IMR-90 (cell line): Measurements from ENCODE around the gene TMEM184B. TPM values are rescaled to one million over a fixed set of nuclear protein-coding genes. Genes with fewer than 3 reads are reported as not detected.

Source experiments
- ATAC-seq: fragments of 200-7000 bp; cut with Tn5 transposase; 2 replicates; pipeline ENCODE4 v1.9.1; 2020; ENCODE audit warnings: low read depth, mild to moderate bottlenecking, moderate library complexity
- BruUV-seq: library from RNA; stranded (reverse); fragments of 400-500 nt; replicated peaks from 2 replicates; lab custom pipeline; 2021; lab: Mats Ljungman, UMichigan
- CTCF ChIA-PET: fragments of 300-600 bp; formaldehyde crosslinking; extraction: SDS; loops from one replicate; lab custom pipeline; 2021; ENCODE audit warnings: antibody characterized with exemption; lab: Yijun Ruan, JAX
- POLR2A ChIA-PET: fragments of 300-600 bp; sonication (Branson Sonifier 250); formaldehyde crosslinking; loops from one replicate; lab custom pipeline; 2022; ENCODE audit warnings: antibody characterized with exemption; ENCODE audit not compliant: unreplicated experiment; lab: Charles Lee
- DNase-seq: peaks from one replicate; pipeline ENCODE4 v3.0.0; 2013
- H2AFZ ChIP-seq: replicated peaks from 2 replicates; pipeline ENCODE3; 2013; ENCODE audit warnings: low read length, mild to moderate bottlenecking; ENCODE audit not compliant: poor library complexity
- H2AK5ac ChIP-seq: 2 replicates; pipeline ENCODE4 v1.6.1; 2013; ENCODE audit warnings: low read depth, low read length, inconsistent platforms
- H2AK9ac ChIP-seq: replicated peaks from 2 replicates; pipeline ENCODE3; 2013; ENCODE audit warnings: mild to moderate bottlenecking, low read depth, low read length, moderate library complexity; ENCODE audit not compliant: poor library complexity
- H2BK120ac ChIP-seq: 2 replicates; pipeline ENCODE4 v1.6.1; 2013; ENCODE audit warnings: low read depth, low read length, inconsistent platforms
- H2BK15ac ChIP-seq: 3 replicates; pipeline ENCODE4 v1.6.1; 2013; ENCODE audit warnings: low read depth, low read length, inconsistent platforms
- H2BK20ac ChIP-seq: 2 replicates; pipeline ENCODE4 v1.6.1; 2013; ENCODE audit warnings: low read depth, mild to moderate bottlenecking, inconsistent platforms, low read length, moderate library complexity
- H2BK5ac ChIP-seq: 2 replicates; pipeline ENCODE4 v1.6.1; 2013; ENCODE audit warnings: mild to moderate bottlenecking, low read depth, low read length, inconsistent platforms; ENCODE audit not compliant: poor library complexity, severe bottlenecking
- H3K14ac ChIP-seq: replicated peaks from 2 replicates; pipeline ENCODE4 v1.6.1; 2013; ENCODE audit warnings: low read depth, low read length, inconsistent platforms
- H3K18ac ChIP-seq: 2 replicates; pipeline ENCODE4 v1.6.1; 2013; ENCODE audit warnings: low read depth, low read length, control low read depth
- H3K23ac ChIP-seq: 2 replicates; pipeline ENCODE4 v1.6.1; 2013; ENCODE audit warnings: low read depth, low read length, inconsistent platforms
- H3K27ac ChIP-seq: 2 replicates; pipeline ENCODE4 v1.5.1; 2013; ENCODE audit warnings: mild to moderate bottlenecking, control low read depth, low read length; ENCODE audit not compliant: insufficient read depth
- H3K27me3 ChIP-seq: 2 replicates; pipeline ENCODE4 v1.6.1; 2013; ENCODE audit warnings: low read length; ENCODE audit not compliant: control insufficient read depth, insufficient read depth
- H3K36me3 ChIP-seq: 2 replicates; pipeline ENCODE4 v1.6.1; 2013; ENCODE audit warnings: low read length, mixed read lengths; ENCODE audit not compliant: control insufficient read depth, insufficient read depth
- H3K4ac ChIP-seq: 2 replicates; pipeline ENCODE4 v1.6.1; 2013; ENCODE audit warnings: low read depth, low read length, inconsistent platforms
- H3K4me1 ChIP-seq: 2 replicates; pipeline ENCODE4 v1.6.1; 2013; ENCODE audit warnings: low read length, mixed read lengths; ENCODE audit not compliant: control insufficient read depth, insufficient read depth
- H3K4me2 ChIP-seq: 2 replicates; pipeline ENCODE4 v1.6.1; 2013; ENCODE audit warnings: low read depth, mild to moderate bottlenecking, control low read depth, low read length, moderate library complexity
- H3K4me3 ChIP-seq: 2 replicates; pipeline ENCODE4 v1.5.1; 2013; ENCODE audit warnings: low read depth, mild to moderate bottlenecking, control low read depth, low read length, moderate library complexity; ENCODE audit not compliant: insufficient read depth
- H3K56ac ChIP-seq: 2 replicates; pipeline ENCODE4 v1.6.1; 2013; ENCODE audit warnings: low read length, inconsistent platforms; ENCODE audit not compliant: insufficient read depth; ENCODE audit errors: extremely low read depth
- H3K79me1 ChIP-seq, 2 experiments: 2 replicates each; pipeline ENCODE4 v1.6.1; 2013; ENCODE audit warnings: low read length in 2 of 2, inconsistent platforms in 1 of 2, low read depth in 1 of 2
- H3K9ac ChIP-seq: 2 replicates; pipeline ENCODE4 v1.6.1; 2013; ENCODE audit warnings: low read depth, low read length, control low read depth
- H3K9me1 ChIP-seq: 2 replicates; pipeline ENCODE4 v1.6.1; 2013; ENCODE audit warnings: low read length, inconsistent platforms; ENCODE audit not compliant: insufficient read depth
- H3K9me3 ChIP-seq: 2 replicates; pipeline ENCODE4 v1.6.1; 2013; ENCODE audit warnings: low read length; ENCODE audit not compliant: control insufficient read depth, insufficient read depth
- H4K20me1 ChIP-seq: 2 replicates; pipeline ENCODE4 v1.6.1; 2013; ENCODE audit warnings: low read length, inconsistent platforms; ENCODE audit not compliant: insufficient read depth
- H4K5ac ChIP-seq: 2 replicates; pipeline ENCODE4 v1.6.1; 2013; ENCODE audit warnings: mild to moderate bottlenecking, low read depth, low read length, control low read depth
- H4K8ac ChIP-seq, 2 experiments: 2 replicates each; pipeline ENCODE4 v1.6.1; 2013; ENCODE audit warnings: low read depth in 2 of 2, low read length in 2 of 2, control low read depth in 1 of 2, inconsistent platforms in 1 of 2
- H4K91ac ChIP-seq: 2 replicates; pipeline ENCODE4 v1.6.1; 2013; ENCODE audit warnings: low read depth, low read length, inconsistent platforms; ENCODE audit not compliant: insufficient read depth
- MAFK ChIP-seq: IDR thresholded peaks from 2 replicates; pipeline ENCODE4 v1.6.1; 2012; ENCODE audit warnings: low read depth, low read length, improper control_type of control experiment
- POLR2A ChIP-seq: IDR thresholded peaks from 2 replicates; pipeline ENCODE4 v1.6.1; 2012; ENCODE audit warnings: mild to moderate bottlenecking, low read depth, low read length
- RAD21 ChIP-seq: IDR thresholded peaks from 2 replicates; pipeline ENCODE4 v1.6.1; 2012; ENCODE audit warnings: low read length, improper control_type of control experiment
- WGBS, 2 experiments: methylation state at CpG; one replicate each; pipeline versions ENCODE4 v1.1.5 to v1.1.7; 2013; ENCODE audit warnings: missing lambda C conversion rate in 2 of 2; ENCODE audit not compliant: insufficient read length in 1 of 2; ENCODE audit errors: extremely low coverage in 2 of 2; 5-methylcytosine and 5-hydroxymethylcytosine counted together
- dilution Hi-C: fragments of 300-500 bp; cut with HindIII; formaldehyde crosslinking; loops from one replicate; pipeline ENCODE4 v1.14.3; 2018; ENCODE audit warnings: low sequenced_read_pairs; ENCODE audit not compliant: unreplicated experiment
- in situ Hi-C: fragments of 300-500 bp; cut with MboI; formaldehyde crosslinking; loops from 3 replicates; pipeline ENCODE4 v1.14.3; 2019; ENCODE audit warnings: low sequenced_read_pairs, inconsistent platforms, mixed read lengths
- intact Hi-C: fragments of 100-400 bp; cut with micrococcal nuclease; formaldehyde crosslinking; loops from 2 replicates; pipeline ENCODE4 v1.10.0; 2022
- polyA plus RNA-seq, 3 experiments: library from polyadenylated mRNA; depleted of rRNA; stranded (reverse); fragments of >200 nt; gene quantifications; 2 replicates each; pipeline ENCODE4 v1.2.3, GENCODE V29; 2012; ENCODE audit warnings: low replicate concordance in 1 of 3
- total RNA-seq: library from RNA; depleted of rRNA; stranded (reverse); fragments of >200 nt; gene quantifications from 2 replicates; pipeline ENCODE4 v1.2.3, GENCODE V29; 2012
- TF ChIP-seq, protein P1 (sequence below): conservative IDR thresholded peaks from 2 replicates; pipeline ENCODE4 v1.5.1; 2012; ENCODE audit warnings: mild to moderate bottlenecking, low read depth, low read length, improper control_type of control experiment

TMEM184B gene
- total and polyA plus RNA-seq, 2 of the 4 experiments (the other 2 are of a cell fraction), result 9.1 to 81.1 TPM

DNA sequence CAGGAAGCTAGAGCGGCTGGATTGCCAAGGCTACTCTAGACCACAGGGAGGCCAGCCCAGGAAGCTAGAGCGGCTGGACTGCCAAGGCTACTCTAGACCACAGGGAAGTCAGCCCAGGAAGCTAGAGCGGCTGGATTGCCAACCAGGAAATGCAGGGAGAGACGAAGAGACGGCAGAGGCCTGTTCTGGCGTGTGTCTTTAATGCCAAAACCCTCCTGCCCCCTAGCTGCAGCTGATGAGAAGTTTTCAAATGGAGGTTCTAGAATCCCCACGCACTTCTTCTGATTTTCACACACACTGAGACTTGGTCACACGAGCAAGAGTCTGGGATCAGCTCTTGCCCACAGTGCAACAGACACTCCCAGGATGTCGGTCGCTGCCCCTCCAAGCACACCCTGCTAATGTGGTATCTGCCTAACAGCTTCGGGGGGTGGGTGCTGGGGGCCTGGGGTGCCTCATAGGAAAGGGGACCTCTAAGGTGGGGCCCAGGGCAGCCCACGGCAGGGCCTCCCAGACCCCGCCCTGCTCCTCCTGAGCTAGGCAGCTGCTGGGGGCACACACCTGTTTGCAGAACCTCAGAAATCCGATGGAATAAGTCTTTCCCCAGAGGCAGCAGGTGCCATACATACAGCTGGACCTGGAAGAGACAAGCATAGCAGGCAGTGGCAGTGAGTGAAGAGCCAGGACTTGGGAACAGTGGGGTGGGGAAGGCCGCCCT is 42.5 kb downstream of the TMEM184B start:
- peak overlapping the region; percentile 60 for H3K4ac ChIP-seq
- peak overlapping the region; percentile 74 for H2AK5ac ChIP-seq
- no peak overlapping the region for H2AK9ac ChIP-seq
- peaks cover 5% of the 10 kb centered on the region; the same call in 1 of the 2 replicates for H4K20me1 ChIP-seq
- H3K36me3 ChIP-seq, result peaks cover 73% of the 10 kb centered on the region
- peaks cover 24 to 81% of the 10 kb centered on the region in 2 experiments for H3K79me1 ChIP-seq
- H3K14ac ChIP-seq, result no peak overlapping the region
- peak overlapping the region; percentile 40 for H2BK20ac ChIP-seq
- H3K9me3 ChIP-seq, result no peaks in the 10 kb centered on the region
- H3K4me1 ChIP-seq, result peaks cover 18% of the 10 kb centered on the region
- dilution Hi-C loops (no loop called here), in situ Hi-C loops (no loop called here), intact Hi-C loops (no loop called here)
- H3K4me3 ChIP-seq, result no peak overlapping the region
- BruUV-seq, result no TSS peak
- H3K56ac ChIP-seq, result no peak overlapping the region
- CTCF ChIA-PET, result no interaction called here
- no peak overlapping the region for H3K18ac ChIP-seq
- no peak overlapping the region for H2AFZ ChIP-seq
- no peaks in the 10 kb centered on the region for H3K27me3 ChIP-seq
- no peak overlapping the region for H2BK15ac ChIP-seq
- no peak overlapping the region for H3K4me2 ChIP-seq
- H3K9ac ChIP-seq, result no peak overlapping the region
- WGBS, 2 experiments, result 89% methylated on average over 4 of the region's 15 CpGs; no CpG with 5 or more reads in 1 of the 2 experiments
- 0 out of 2 replicates have a peak overlapping the region, but pooled peaks have one; percentile 27 for H2BK120ac ChIP-seq
- peak; percentile 32; the same call in 1 of the 2 replicates for TF ChIP-seq RAD21
- TF ChIP-seq POLR2A, result no peak
- no peak for TF ChIP-seq MAFK
- TF ChIP-seq, protein P1, sequence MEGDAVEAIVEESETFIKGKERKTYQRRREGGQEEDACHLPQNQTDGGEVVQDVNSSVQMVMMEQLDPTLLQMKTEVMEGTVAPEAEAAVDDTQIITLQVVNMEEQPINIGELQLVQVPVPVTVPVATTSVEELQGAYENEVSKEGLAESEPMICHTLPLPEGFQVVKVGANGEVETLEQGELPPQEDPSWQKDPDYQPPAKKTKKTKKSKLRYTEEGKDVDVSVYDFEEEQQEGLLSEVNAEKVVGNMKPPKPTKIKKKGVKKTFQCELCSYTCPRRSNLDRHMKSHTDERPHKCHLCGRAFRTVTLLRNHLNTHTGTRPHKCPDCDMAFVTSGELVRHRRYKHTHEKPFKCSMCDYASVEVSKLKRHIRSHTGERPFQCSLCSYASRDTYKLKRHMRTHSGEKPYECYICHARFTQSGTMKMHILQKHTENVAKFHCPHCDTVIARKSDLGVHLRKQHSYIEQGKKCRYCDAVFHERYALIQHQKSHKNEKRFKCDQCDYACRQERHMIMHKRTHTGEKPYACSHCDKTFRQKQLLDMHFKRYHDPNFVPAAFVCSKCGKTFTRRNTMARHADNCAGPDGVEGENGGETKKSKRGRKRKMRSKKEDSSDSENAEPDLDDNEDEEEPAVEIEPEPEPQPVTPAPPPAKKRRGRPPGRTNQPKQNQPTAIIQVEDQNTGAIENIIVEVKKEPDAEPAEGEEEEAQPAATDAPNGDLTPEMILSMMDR, result peak; percentile 34; the same call in 1 of the 2 replicates
- DNase-seq (no peak), ATAC-seq (no peak)
- POLR2A ChIA-PET, result no interaction called here
- peak overlapping the region in 1 of 2 experiments; percentile 40; a peak in 1 of 4 replicates for H4K8ac ChIP-seq
- no peak overlapping the region; the same call in 1 of the 2 replicates for H3K27ac ChIP-seq
- H2BK5ac ChIP-seq, result no peak overlapping the region
- H3K9me1 ChIP-seq, result peaks cover 23% of the 10 kb centered on the region
- H4K5ac ChIP-seq, result no peak overlapping the region
- H4K91ac ChIP-seq, result no peak overlapping the region
- H3K23ac ChIP-seq, result no peak overlapping the region
